ENCODE results near the gene ATP2B3.

ATP2B3 gene

DNA sequence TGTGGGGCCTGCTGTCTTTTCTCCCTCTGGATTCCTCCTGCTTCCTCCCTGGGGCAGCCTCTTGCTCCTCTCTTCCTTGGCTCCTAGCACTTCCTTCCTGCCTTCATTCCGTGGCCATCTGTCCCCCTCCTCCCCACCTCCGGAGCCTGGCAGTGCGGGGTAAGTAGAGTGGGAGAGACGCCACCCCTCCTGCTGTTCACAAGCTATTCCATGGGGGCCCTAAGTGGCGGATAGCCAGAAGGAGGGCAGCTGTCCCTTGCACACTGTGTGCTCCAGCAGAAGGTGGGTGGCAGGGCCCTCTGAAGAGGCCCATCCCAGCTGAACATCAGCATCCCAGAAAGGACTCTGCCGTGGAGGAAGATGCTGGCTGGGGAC lies 54.1 kb downstream of the ATP2B3 start:
- DNase-seq (ENCODE audit: low spot score): no peak
- TF ChIP-seq, protein P1, sequence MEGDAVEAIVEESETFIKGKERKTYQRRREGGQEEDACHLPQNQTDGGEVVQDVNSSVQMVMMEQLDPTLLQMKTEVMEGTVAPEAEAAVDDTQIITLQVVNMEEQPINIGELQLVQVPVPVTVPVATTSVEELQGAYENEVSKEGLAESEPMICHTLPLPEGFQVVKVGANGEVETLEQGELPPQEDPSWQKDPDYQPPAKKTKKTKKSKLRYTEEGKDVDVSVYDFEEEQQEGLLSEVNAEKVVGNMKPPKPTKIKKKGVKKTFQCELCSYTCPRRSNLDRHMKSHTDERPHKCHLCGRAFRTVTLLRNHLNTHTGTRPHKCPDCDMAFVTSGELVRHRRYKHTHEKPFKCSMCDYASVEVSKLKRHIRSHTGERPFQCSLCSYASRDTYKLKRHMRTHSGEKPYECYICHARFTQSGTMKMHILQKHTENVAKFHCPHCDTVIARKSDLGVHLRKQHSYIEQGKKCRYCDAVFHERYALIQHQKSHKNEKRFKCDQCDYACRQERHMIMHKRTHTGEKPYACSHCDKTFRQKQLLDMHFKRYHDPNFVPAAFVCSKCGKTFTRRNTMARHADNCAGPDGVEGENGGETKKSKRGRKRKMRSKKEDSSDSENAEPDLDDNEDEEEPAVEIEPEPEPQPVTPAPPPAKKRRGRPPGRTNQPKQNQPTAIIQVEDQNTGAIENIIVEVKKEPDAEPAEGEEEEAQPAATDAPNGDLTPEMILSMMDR (IDR thresholded peaks at IDR 0.05; ENCODE audit: extremely low read depth, missing control alignments): no peak

DNA sequence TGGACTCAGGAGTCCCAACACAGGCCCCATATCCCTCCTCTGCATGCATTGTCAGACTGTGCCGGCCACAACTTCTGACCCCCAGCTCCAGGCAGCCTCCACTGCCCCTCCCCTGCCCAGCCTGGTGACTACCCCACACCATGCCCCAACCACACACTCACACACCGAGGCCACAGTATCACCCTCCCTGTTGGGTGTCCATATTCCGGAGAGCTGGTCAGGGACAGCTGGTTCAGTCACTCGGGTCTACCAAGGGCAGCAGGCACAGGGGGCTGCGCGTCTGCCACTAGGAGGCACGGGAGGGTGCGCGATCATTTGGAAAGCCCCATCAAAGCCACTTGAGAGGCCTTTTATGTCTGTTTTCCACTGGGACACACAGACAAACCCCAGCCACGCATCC lies 55.2 kb downstream of the ATP2B3 start:
- DNase-seq (ENCODE audit: low spot score): no peak
- TF ChIP-seq, protein P1 (IDR thresholded peaks at IDR 0.05; ENCODE audit: extremely low read depth, missing control alignments): no peak

DNA sequence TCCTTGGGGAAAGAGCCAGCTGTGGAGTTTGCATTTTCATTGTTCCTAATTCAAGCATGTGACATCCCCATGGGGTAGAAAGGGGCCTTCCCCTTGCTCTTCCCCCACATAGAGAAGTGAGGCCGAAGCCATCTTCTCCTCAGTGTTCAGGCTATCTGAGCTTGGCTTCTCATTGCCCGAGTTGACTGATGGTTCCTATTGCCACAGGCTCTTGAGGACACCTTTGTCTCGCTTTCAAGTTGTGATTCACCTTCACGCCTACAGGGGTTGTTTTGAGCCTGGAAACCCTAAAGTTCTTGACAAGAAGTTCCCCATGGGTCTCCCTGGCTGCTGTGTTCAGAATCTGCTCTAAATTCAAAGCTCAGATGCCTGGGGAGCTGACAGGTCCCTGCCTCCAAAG lies 56.5 kb downstream of the ATP2B3 start:
- DNase-seq (ENCODE audit: low spot score): peak; percentile 25
- TF ChIP-seq, protein P1 (IDR thresholded peaks at IDR 0.05; ENCODE audit: extremely low read depth, missing control alignments): no peak

DNA sequence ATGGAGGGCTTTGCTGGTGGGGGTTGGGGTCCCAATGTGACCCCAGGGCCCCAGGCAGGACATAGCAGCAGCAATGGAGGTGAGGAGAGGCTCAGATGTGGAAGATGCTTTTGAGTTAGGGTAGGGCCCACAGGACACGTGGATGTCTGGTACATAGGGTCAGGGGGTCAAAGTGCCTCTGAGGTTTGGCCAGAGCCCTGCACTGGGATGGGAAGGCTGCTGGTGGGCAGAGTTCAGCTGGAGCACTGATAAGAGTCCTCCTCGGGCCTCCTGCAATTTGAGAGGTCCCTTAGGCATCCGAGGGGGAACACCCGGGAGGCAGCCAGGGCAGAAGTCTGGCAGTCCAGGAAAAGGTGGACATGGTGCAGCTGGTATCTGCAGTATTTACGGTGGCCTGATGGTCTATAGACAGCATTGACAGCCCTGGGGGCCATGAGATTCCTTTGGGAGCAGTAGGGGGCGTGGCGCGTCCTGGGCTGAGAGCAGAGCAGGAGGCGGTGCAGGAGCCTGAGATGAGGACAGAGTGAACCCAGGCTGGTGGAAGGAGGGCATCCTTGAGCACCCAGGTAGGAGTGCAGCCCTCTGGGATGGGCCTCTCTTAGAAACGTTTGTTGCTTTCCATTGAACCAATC lies 58.9 kb downstream of the ATP2B3 start:
- DNase-seq (ENCODE audit: low spot score): no peak
- TF ChIP-seq, protein P1 (IDR thresholded peaks at IDR 0.05; ENCODE audit: extremely low read depth, missing control alignments): no peak

DNA sequence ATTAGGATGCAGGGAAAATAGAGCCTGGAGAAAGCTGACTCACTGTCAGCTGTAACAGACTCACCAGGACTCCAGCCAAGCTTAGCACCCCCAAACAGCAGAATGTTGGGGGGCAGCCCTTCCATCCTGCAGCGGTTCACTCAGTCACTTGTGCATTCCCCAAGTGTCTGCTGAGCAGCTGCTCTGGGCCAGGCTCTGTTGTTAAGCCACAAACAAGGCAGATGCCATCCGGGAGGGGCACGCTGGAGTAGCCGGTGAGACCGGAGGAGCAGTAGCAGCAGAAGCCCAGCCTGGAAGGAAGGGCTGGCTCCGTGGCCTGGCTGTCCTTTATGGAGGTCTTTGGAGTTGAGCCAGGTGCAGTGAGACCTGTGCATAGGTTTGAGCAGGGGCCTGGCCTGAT lies 59.5 kb downstream of the ATP2B3 start:
- DNase-seq (ENCODE audit: low spot score): no peak
- TF ChIP-seq, protein P1 (IDR thresholded peaks at IDR 0.05; ENCODE audit: extremely low read depth, missing control alignments): no peak

DNA sequence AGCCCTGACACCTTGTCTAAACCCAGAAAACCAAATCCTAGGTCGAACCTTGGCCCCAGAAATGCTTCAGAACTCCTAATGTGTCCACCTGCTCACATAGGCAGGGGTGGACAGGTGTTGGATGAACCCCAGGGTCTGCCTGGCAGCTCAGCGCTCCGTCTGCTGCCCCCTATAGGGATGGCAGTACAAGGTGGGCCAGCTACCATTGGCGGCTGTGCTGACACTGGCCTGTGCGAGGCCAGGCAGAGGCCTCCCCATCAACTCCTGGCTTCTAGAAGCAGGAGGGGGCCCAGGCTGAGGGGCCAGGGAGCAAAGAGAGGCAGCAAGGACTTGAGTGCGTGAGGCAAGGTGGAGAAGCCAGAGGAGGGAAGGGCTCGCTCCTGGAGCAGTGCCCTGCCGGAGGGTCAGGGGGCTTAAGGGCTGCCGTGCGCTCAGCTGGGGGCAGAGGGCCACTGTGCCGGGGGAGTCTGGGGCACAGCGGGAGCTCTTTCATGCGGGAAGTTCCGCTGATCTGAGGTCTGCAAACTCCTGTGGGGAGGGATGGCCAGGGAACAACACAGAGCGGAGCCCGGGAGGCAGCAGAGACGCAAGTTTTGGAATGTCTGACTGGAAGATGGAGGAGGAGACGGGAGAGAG lies 60.9 kb downstream of the ATP2B3 start:
- TF ChIP-seq, protein P1 (IDR thresholded peaks at IDR 0.05; ENCODE audit: extremely low read depth, missing control alignments): no peak
- DNase-seq (ENCODE audit: low spot score): no peak

DNA sequence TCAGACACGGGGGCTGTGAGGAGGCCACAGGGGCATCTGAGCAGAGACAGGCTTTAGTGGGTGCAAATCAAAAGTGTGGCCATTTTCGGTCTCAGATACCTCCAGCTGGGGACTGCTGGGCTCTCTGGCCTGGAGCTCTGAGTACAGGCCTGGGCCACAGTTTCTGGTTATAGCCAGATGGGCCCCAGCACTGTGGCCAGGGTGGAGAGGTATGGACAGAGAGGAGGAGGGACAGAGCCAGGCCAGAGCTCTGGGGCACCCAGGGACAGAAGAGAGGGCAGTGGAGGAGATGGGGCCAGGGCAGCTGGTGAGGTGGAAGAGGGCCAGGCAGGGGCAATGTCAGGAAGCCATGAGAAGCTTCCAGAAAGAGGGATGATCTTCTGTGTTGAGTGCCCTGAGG lies 61.4 kb downstream of the ATP2B3 start:
- TF ChIP-seq, protein P1 (IDR thresholded peaks at IDR 0.05; ENCODE audit: extremely low read depth, missing control alignments): no peak
- no peak for DNase-seq (ENCODE audit: low spot score)
